K562 (cell line): ENCODE measurements around the gene USHBP1. TPM values are rescaled to one million over a fixed set of nuclear protein-coding genes. Genes with fewer than 3 reads are reported as not detected.

ENCODE experiments used
- CEBPZ ChIP-seq: fragments of 150-350 bp; IDR thresholded peaks from 2 replicates; pipeline ENCODE4 v1.6.1; 2014; ENCODE audit warnings: low read depth, mild to moderate bottlenecking, low read length, borderline replicate concordance
- CHD2 ChIP-seq: IDR thresholded peaks from 2 replicates; pipeline ENCODE4 v1.6.1; 2011; ENCODE audit warnings: low read depth, low read length
- GABPA ChIP-seq: fragments of 200-800 bp; sonication (Bioruptor generic); conservative IDR thresholded peaks from 2 replicates; pipeline ENCODE4 v1.6.1; 2016; ENCODE audit warnings: low read depth, missing genetic modification characterization, missing compliant biosample characterization
- KAT7 ChIP-seq: sonication (generic); formaldehyde crosslinking; IDR thresholded peaks from 2 replicates; pipeline ENCODE4 v1.8.0; 2022; ENCODE audit warnings: missing genetic modification reagents, mild to moderate bottlenecking, borderline replicate concordance
- KLF1 ChIP-seq: fragments of 450-650 bp; IDR thresholded peaks from 2 replicates; pipeline ENCODE4 v1.6.1; 2016; ENCODE audit warnings: missing genetic modification characterization, missing compliant biosample characterization
- MCM2 ChIP-seq: fragments of 450-650 bp; IDR thresholded peaks from 2 replicates; pipeline ENCODE4 v1.6.1; 2017; ENCODE audit warnings: low read depth, mild to moderate bottlenecking
- NFXL1 ChIP-seq: fragments of 450-650 bp; formaldehyde crosslinking; IDR thresholded peaks from 2 replicates; pipeline ENCODE4 v1.4.0; 2021; ENCODE audit warnings: mild to moderate bottlenecking
- NRF1 ChIP-seq, 2 experiments: fragments of 450-650 bp; IDR thresholded peaks in 1 of 2; conservative IDR thresholded peaks in 1 of 2; 2 replicates each; pipeline ENCODE4 v1.6.1; 2014; ENCODE audit warnings: mild to moderate bottlenecking in 2 of 2
- POU5F1 ChIP-seq: fragments of 150-350 bp; IDR thresholded peaks from 2 replicates; pipeline ENCODE4 v1.6.1; 2014; ENCODE audit warnings: borderline replicate concordance, low read length, low read depth, mild to moderate bottlenecking; ENCODE audit not compliant: partially characterized antibody
- TSHZ1 ChIP-seq: fragments of 250-450 bp; sonication (Bioruptor Pico); IDR thresholded peaks from 2 replicates; pipeline ENCODE4 v1.4.0; 2020; ENCODE audit warnings: mild to moderate bottlenecking, moderate library complexity
- ZNF324 ChIP-seq: fragments of 250-450 bp; sonication (Bioruptor Pico); IDR thresholded peaks from 2 replicates; pipeline ENCODE4 v1.4.0; 2020; ENCODE audit warnings: mild to moderate bottlenecking
- ZNF518B ChIP-seq: fragments of 250-450 bp; sonication (Bioruptor Pico); IDR thresholded peaks from 2 replicates; pipeline ENCODE4 v1.5.0; 2021; ENCODE audit warnings: mild to moderate bottlenecking, moderate library complexity
- ZNF592 ChIP-seq: fragments of 450-650 bp; IDR thresholded peaks from 2 replicates; pipeline ENCODE4 v1.6.1; 2017; ENCODE audit warnings: antibody characterized with exemption, mild to moderate bottlenecking
- polyA plus RNA-seq, 8 experiments: library from polyadenylated mRNA; depleted of rRNA in 4 of 8; stranded (reverse) in 5 of 8; unstranded in 3 of 8; fragments of >200 nt; fragmentation: Nextera tagmentation in 2 of 8; fragmentation: Illumina TruSeq in 1 of 8; extraction: Ambion mirVana in 2 of 8; extraction: Trizol in 1 of 8; gene quantifications; 2 replicates each; pipeline versions ENCODE4 v1.2.1 to v1.2.3, GENCODE V29; 2011 to 2014; ENCODE audit warnings: inconsistent platforms in 1 of 8, missing spikeins in 1 of 8
- total RNA-seq, 7 experiments: library from RNA; depleted of rRNA in 6 of 7; stranded (reverse); fragments of >200 nt in 6 of 7; fragmentation: Illumina TruSeq in 2 of 7; extraction: Trizol in 2 of 7; gene quantifications; 2 replicates each; pipeline versions ENCODE4 v1.2.1 to v1.2.3, GENCODE V29; 2011 to 2021; ENCODE audit warnings: low replicate concordance in 1 of 7

The USHBP1 gene
- total and polyA plus RNA-seq, 9 of the 15 experiments (the other 6 are each of a cell fraction or from before 2014, with no cell fraction given) = 0.03 to 0.10 (median 0.05) TPM; not detected in 5

- TF ChIP-seq TSHZ1 (CRISPR knock-in tag) (no peak), POU5F1 (no peak), KAT7 (no peak), CEBPZ (no peak), NFXL1 (CRISPR knock-in tag) (no peak), KLF1 (no peak), GABPA (tag) (no peak), NRF1 (conservative IDR thresholded peaks at IDR 0.05 in 1 of 2, IDR thresholded peaks at IDR 0.05 in 1 of 2) (no peak), ZNF518B (no peak), ZNF324 (CRISPR knock-in tag) (no peak), MCM2 (no peak), CHD2 (no peak), ZNF592 (peak; percentile 97)
Measured at GRCh38 chr19:17220207-17220758, 44.3 kb downstream of the USHBP1 start (continued).
